ENCODE results near the gene ALG10B.
"Not testable (repeated sequence)": the region's sequence is repeated elsewhere in the genome, so short reads cannot be mapped to it uniquely, and the experiment has no call there.

The ALG10B gene

DNA sequence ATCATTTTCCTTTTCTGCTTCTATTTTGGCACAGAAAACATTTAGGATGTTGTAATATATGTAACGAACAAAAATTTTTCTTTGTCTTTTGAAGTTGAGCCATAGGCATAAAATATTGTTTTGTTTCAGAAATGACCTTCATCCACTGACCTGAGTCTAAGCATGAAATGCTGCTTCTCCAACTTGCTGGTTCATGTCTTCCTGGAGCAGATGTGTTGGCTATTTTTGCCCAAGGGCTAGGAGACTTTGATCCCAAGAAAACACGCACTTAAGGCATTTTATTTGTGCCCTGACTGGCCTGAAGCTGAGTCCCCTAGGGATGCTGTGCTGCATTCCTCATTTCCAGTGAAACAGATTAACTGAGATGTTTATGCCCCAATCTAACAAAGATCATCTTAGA is 27.2 kb upstream of the ALG10B start:
- Histone ChIP-seq H3K27me3 (no peaks in the 10 kb centered on the region), H3K36me3 (no peaks in the 10 kb centered on the region), H3K4me3 (ENCODE audit: low read depth in 1 of 2, low read length in 1 of 2) (no peak overlapping the region), H3K9me3 (no peaks in the 10 kb centered on the region), H3K27ac (no peak overlapping the region), H3K4me1 (ENCODE audit: control insufficient read depth in 1 of 2, insufficient read depth in 1 of 2, low read depth in 1 of 2, low read length in 1 of 2) (no peaks in the 10 kb centered on the region)
- TF ChIP-seq, protein P1, sequence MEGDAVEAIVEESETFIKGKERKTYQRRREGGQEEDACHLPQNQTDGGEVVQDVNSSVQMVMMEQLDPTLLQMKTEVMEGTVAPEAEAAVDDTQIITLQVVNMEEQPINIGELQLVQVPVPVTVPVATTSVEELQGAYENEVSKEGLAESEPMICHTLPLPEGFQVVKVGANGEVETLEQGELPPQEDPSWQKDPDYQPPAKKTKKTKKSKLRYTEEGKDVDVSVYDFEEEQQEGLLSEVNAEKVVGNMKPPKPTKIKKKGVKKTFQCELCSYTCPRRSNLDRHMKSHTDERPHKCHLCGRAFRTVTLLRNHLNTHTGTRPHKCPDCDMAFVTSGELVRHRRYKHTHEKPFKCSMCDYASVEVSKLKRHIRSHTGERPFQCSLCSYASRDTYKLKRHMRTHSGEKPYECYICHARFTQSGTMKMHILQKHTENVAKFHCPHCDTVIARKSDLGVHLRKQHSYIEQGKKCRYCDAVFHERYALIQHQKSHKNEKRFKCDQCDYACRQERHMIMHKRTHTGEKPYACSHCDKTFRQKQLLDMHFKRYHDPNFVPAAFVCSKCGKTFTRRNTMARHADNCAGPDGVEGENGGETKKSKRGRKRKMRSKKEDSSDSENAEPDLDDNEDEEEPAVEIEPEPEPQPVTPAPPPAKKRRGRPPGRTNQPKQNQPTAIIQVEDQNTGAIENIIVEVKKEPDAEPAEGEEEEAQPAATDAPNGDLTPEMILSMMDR (IDR thresholded peaks at IDR 0.05): no peak

DNA sequence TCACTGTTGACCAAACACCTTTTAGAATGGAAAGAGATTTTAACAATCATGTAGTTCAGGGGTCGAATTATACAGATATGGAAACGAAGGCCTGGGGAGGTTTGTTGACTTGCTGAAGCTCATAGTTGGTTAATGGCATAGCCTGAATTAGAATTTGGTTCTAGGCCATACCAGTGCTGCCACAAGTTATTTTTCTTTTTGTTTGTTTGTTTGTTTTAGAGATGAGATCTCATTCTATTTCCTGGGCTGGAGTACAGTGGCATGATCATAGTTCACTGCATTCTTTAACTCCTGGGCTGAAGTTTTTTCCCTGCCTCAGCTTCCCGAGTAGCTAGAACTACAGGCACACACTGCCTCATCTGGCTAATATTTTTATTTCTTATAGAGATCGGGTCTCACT is 25.4 kb upstream of the ALG10B start:
- H3K4me3 ChIP-seq (ENCODE audit: low read depth in 1 of 2, low read length in 1 of 2): no peak overlapping the region
- no peaks in the 10 kb centered on the region for H3K9me3 ChIP-seq
- no peaks in the 10 kb centered on the region for H3K36me3 ChIP-seq
- no peaks in the 10 kb centered on the region for H3K4me1 ChIP-seq (ENCODE audit: control insufficient read depth in 1 of 2, insufficient read depth in 1 of 2, low read depth in 1 of 2, low read length in 1 of 2)
- no peaks in the 10 kb centered on the region for H3K27me3 ChIP-seq
- TF ChIP-seq, protein P1 (IDR thresholded peaks at IDR 0.05): no peak
- no peak overlapping the region for H3K27ac ChIP-seq

DNA sequence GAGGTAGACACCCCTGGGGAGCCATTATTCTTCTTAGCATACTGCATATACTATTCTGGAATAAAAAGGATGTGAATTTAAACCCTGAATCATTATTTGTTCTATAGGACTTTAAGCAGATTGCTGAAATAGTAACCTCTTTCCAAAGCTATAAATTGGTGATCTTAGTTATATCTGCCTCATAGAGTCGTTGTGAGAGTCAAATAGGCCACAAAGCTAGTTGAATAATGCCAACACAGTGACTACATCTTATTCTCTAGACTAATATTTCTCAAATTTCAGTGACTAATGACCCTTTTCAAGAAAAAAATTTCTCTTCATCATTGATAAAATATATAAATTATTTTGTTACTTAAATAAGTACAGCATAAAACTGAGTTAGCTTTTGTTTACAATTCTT is 13.6 kb upstream of the ALG10B start:
- H3K36me3 ChIP-seq; H3K27ac ChIP-seq; H3K4me1 ChIP-seq (ENCODE audit: control insufficient read depth in 1 of 2, insufficient read depth in 1 of 2, low read depth in 1 of 2, low read length in 1 of 2); H3K4me3 ChIP-seq (ENCODE audit: low read depth in 1 of 2, low read length in 1 of 2); H3K9me3 ChIP-seq: not testable (repeated sequence)
- H3K27me3 ChIP-seq: peaks cover 15% of the 10 kb centered on the region

DNA sequence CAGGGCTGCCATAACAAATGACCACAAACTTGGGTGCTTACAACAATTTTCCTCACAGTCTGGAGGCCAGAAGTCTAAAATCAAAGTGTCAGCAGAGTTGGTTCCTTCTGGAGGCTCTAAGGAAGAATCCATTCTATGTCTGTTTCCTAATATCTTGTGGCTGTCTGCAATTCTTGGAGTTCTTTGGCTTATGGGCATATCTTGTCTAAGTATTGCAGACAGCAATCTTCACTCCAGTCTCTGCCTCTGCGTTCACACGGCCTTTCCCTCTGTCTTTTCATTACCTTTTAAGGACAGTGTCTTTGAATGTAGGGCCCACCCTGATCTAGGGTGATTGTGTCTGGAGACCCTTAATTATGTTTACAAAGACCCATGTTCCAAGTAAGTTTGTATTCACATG is 5.4 kb downstream of the ALG10B start:
- H3K27me3 ChIP-seq; H3K27ac ChIP-seq; H3K36me3 ChIP-seq; H3K4me1 ChIP-seq (ENCODE audit: control insufficient read depth in 1 of 2, insufficient read depth in 1 of 2, low read depth in 1 of 2, low read length in 1 of 2); H3K9me3 ChIP-seq; H3K4me3 ChIP-seq (ENCODE audit: low read depth in 1 of 2, low read length in 1 of 2): not testable (repeated sequence)

DNA sequence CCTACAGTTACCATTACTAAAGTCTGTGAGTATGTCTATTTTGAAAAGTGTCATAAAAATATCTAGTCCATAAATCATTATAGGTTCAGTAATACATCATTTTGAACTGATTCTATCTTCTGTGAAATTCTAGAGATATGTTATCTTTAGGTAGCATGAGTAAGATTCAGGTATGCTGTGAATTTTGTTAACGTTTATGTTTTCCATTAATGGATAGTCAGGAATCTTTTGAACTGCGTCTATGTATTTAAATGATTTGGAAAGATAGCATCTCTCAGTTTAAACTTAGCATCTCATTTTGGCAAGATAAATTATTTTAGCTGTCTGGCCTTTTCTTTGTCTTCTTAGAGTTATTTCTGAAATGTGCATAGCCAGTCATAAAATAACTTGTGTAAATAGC is 8.3 kb downstream of the ALG10B start:
- no peak overlapping the region for H3K27ac ChIP-seq
- H3K9me3 ChIP-seq: no peaks in the 10 kb centered on the region
- H3K4me3 ChIP-seq (ENCODE audit: low read depth in 1 of 2, low read length in 1 of 2): no peak overlapping the region
- TF ChIP-seq, protein P1 (IDR thresholded peaks at IDR 0.05): no peak
- H3K36me3 ChIP-seq: no peaks in the 10 kb centered on the region
- no peaks in the 10 kb centered on the region for H3K4me1 ChIP-seq (ENCODE audit: control insufficient read depth in 1 of 2, insufficient read depth in 1 of 2, low read depth in 1 of 2, low read length in 1 of 2)
- H3K27me3 ChIP-seq: no peaks in the 10 kb centered on the region

DNA sequence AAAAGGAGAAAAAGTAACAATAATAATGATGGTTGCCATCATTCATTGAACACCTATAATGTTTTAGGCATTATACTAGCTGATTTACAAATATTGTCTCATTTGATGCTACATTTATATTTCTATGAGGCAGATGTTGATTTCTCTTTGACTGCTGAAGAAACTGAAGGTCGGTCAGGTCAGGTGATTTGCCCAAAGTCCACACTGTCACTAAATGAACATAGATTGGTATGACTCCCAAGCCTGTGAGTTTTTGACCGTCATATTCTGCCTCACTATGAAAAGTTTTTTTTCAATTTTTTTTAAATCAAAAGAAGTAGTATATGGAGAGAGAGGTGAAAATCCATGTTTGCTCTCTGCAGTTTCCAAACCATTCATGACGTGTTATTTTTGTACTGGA is 10.8 kb downstream of the ALG10B start:
- Histone ChIP-seq H3K36me3 (no peaks in the 10 kb centered on the region), H3K4me3 (ENCODE audit: low read depth in 1 of 2, low read length in 1 of 2) (no peak overlapping the region), H3K4me1 (ENCODE audit: control insufficient read depth in 1 of 2, insufficient read depth in 1 of 2, low read depth in 1 of 2, low read length in 1 of 2) (no peaks in the 10 kb centered on the region), H3K27ac (no peak overlapping the region), H3K9me3 (no peaks in the 10 kb centered on the region), H3K27me3 (no peaks in the 10 kb centered on the region)
- TF ChIP-seq, protein P1 (IDR thresholded peaks at IDR 0.05): no peak

DNA sequence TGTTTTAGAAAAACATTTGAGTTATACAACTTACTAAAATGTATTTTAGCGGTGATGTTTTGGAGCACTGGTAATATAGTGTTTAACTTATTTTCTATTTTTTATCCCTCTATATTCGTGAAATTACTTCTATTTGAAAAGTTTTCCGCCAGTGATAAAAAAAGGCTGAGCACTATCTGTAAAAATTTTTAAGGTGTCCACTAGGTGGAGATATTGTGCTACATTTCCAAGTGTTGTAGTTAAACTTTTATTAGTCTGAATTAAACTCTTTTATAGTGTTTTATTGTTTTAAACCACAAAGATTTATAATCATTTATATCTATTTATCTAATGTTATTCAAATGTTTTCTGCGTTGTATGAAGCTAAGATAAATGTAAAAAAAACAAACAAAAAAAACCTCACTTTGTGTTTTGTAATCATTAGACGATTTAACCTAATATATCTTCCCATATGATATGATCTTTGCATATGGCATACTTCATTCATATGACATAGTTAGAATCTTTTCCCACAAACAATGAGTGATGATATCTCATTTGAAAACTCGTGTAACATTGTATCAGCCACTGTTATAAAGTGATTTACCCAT is 11.8 kb downstream of the ALG10B start:
- TF ChIP-seq, protein P1 (IDR thresholded peaks at IDR 0.05): no peak
- H3K36me3 ChIP-seq: no peaks in the 10 kb centered on the region
- H3K27ac ChIP-seq: no peak overlapping the region
- H3K4me3 ChIP-seq (ENCODE audit: low read depth in 1 of 2, low read length in 1 of 2): no peak overlapping the region
- no peaks in the 10 kb centered on the region for H3K9me3 ChIP-seq
- no peaks in the 10 kb centered on the region for H3K27me3 ChIP-seq
- H3K4me1 ChIP-seq (ENCODE audit: control insufficient read depth in 1 of 2, insufficient read depth in 1 of 2, low read depth in 1 of 2, low read length in 1 of 2): no peaks in the 10 kb centered on the region

DNA sequence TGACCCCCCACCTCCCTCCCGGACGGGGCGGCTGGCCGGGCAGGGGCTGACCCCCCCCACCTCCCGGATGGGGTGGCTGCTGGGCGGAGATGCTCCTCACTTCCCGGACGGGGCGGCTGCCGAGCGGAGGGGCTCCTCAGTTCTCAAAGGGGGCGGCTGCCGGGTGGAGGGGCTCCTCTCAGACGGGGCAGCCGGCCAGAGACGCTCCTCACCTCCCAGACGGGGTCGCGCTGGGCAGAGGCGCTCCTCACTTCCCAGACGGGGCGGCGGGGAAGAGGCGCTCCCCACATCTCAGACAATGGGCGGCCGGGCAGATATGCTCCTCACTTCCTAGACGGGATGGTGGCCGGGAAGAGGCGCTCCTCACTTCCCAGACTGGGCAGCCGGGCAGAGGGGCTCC is 13.8 kb downstream of the ALG10B start:
- not testable (repeated sequence) for H3K27me3 ChIP-seq; H3K4me3 ChIP-seq (ENCODE audit: low read depth in 1 of 2, low read length in 1 of 2); H3K4me1 ChIP-seq (ENCODE audit: control insufficient read depth in 1 of 2, insufficient read depth in 1 of 2, low read depth in 1 of 2, low read length in 1 of 2); H3K27ac ChIP-seq; H3K9me3 ChIP-seq; H3K36me3 ChIP-seq

All from neutrophil (primary cell).